HG03066 (cell line): ENCODE data around the gene RNF217.
"Not testable (repeated sequence)": the region's sequence is repeated elsewhere in the genome, so short reads cannot be mapped to it uniquely, and the experiment has no call there.

ENCODE experiments used
- ATAC-seq: cut with Tn5 transposase; IDR thresholded peaks from one replicate; pipeline ENCODE4 v1.9.1; 2021; ENCODE audit warnings: low read depth; ENCODE audit not compliant: unreplicated experiment

The RNF217 gene

GRCh38 chr6:125116710-125117109 lies 154.5 kb downstream of the RNF217 start:
- no peak for ATAC-seq

GRCh38 chr6:125117818-125118217 lies 155.6 kb downstream of the RNF217 start:
- no peak for ATAC-seq

- ATAC-seq = no peak
Observed at GRCh38 chr6:125120054-125120590, 157.9 kb downstream of the RNF217 start.

GRCh38 chr6:125121894-125122293 lies 159.7 kb downstream of the RNF217 start:
- ATAC-seq = no peak

- ATAC-seq = no peak
Observed at GRCh38 chr6:125123051-125123450, 160.8 kb downstream of the RNF217 start.

- ATAC-seq = no peak
Observed at GRCh38 chr6:125123468-125124048, 161.3 kb downstream of the RNF217 start.

GRCh38 chr6:125124049-125124669 lies 161.9 kb downstream of the RNF217 start:
- ATAC-seq = no peak

GRCh38 chr6:125125856-125126255 lies 163.6 kb downstream of the RNF217 start:
- not testable (repeated sequence) for ATAC-seq

GRCh38 chr6:125129354-125129753 lies 167.1 kb downstream of the RNF217 start:
- ATAC-seq = no peak

GRCh38 chr6:125132058-125132457 lies 169.8 kb downstream of the RNF217 start:
- no peak for ATAC-seq

- no peak for ATAC-seq
Observed at GRCh38 chr6:125136378-125136777, 174.1 kb downstream of the RNF217 start.

- ATAC-seq = no peak
Observed at GRCh38 chr6:125138083-125138482, 175.8 kb downstream of the RNF217 start.

GRCh38 chr6:125140808-125141207 lies 178.6 kb downstream of the RNF217 start:
- no peak for ATAC-seq
